ENCODE results near the gene TMCC2.

Gene TMCC2

GRCh38 chr1:205241366-205242030, 13.8 kb downstream of the TMCC2 start:
- DNase-seq (ENCODE audit: low spot score): no peak

DNA sequence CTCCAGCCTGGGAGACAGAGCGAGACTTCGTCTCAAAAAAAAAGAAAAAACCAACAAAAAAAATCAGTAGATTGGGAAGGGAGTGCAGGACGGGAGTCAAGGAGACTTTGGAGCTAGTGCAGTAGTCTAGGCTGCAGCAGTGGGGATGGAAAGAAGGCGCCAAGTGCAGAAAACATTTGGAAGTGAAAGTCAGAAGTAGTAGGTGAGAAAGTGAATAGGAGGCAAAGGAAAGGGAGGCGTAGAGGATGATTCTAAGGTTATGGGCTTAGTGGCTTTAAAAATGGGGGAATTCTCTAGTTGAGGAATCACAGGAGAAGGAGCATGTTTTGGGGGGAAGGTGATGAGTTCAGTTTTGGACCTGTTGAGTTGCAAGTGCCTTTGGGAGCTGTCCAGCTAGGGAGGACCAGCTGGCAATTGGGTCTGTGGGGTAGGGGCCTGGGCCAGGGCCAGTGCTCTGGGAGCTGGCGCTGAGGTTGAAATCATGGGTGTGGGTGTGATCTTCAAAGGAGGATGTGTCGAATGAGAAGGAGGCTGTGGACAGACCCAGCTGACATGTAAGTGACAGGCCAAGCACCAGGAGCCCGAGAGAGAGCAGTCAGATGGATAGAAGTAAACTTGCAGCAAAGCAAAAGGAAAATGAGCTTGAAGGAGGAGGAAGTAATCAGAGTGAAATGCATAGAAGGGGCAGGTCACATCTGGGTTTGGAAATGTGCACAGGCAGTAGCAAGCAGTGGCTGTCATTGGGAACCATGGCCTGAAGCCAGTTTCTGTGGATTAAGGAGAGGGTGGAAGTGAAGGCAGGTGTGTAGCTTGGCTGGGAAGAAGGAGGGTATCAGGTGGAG, 15.8 kb downstream of the TMCC2 start:
- DNase-seq (ENCODE audit: low spot score): no peak

GRCh38 chr1:205244384-205244783, 16.6 kb downstream of the TMCC2 start:
- no peak for DNase-seq (ENCODE audit: low spot score)

DNA sequence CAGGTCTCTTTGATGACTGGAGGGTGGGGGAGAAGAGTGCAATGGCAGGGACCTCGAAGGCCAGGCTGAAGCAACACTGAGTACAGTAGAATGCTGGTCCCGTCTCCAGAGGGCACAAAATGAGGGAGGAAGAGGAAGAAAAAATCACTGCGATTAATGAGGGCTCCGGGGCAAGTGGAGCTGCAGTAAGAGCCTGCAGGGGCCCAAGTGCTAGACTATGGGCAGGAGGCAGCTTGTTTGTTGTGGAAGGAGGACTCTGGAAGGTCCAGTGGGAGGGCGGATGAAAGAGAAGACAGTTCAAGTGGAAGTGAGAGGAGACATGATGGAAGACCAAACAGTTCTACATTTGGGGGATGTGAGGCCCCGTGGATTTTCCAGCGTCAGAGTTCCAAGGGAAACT, 17.4 kb downstream of the TMCC2 start:
- DNase-seq (ENCODE audit: low spot score): no peak

DNA sequence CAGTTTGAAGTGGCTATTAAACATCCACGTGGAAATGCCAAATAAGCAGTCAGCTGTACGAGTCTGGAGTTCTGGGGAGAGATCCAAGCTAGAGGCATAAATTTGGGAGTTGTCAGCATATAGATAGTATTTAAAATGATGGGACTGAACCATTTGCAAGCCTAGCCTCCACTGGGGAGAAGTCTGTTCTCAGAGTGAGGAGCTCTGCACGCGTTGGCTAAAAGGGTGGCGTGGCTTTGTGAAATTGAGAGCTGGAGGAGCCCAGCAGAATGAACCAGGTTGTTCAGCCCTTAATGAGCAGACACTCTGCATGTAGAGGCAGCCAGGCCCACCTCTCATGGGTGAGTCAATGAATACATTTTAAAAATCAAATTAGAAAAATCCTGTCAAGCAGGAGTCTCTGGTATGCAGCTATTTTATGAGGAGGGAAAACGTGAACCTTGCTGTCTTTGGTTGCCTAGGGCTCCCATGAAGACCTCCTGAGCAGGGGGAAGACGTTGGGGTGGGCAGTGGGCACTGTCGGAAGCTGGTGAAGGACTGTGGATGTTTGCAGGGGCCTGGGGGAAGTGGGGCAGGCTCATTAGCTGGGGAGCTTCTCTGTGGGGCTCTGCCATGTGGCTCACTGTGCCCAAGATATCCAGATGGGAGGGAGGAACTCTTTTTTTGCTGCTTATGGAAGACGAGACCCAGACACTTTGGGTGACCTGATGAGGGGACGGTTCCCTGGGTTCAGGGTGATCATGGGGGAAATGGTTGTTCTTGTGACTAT, 18.8 kb downstream of the TMCC2 start:
- DNase-seq (ENCODE audit: low spot score): no peak

DNA sequence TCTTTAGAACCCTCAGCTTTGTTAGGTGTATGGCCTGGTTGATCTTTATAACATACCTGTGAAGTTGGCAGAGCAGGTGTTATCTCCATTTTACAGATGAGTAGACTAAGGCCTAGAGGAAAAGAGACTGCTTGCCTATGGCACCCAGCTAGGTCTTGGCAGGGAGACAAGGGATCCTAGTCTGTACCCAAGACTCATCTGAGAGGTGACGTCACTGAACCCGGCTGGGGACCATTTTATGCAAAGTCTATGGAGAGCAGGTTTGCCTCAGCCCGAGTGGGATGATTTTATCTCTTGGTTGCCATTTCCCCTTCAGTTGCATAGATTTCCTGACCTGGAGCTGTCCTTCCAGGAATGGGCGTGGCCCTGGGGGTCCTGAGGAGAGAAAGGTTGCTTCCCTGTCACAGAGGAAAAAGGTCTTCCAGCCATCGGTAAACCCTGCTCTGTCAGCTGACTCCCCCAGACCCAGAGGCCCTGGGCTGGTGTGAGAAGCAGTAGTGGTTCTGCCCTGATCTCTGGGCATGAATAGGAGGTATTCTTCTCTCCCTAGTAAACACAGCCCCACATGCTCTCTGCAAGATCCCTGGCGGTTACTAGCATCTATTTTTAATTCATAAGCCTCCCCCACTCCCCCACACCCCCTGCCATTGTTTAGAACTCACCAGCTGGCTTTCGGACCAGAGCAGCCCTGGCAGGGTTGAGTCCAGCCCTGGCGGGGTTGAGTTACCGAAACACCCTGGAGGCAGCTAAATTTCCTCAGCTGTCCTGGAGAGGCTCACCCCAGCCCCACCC, 19.6 kb downstream of the TMCC2 start:
- DNase-seq (ENCODE audit: low spot score): no peak

- no peak for DNase-seq (ENCODE audit: low spot score)
Observed at GRCh38 chr1:205248793-205249601, 21.3 kb downstream of the TMCC2 start.

DNA sequence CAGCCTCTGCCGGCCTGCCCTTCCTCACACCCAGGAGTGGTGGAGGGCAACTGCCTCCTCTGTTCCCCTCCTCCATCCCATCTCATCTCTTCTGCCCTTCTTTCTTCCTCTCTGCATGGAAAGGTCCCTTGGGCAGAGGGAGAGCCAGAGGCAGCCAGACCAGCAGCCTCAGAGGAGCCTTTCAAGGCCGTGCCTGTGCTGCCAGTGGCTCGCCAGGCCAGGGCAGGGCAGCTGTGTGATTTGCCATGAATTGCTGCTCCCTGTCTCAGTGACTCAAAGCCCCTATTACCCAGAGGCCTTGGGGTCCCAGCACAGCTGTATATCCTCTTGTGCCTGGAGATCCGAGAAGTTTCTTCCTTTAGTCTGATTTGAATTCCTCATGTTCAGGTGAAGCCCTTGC, 21.9 kb downstream of the TMCC2 start:
- no peak for DNase-seq (ENCODE audit: low spot score)

- DNase-seq (ENCODE audit: low spot score): no peak
Observed at GRCh38 chr1:205250699-205251098, 23.0 kb downstream of the TMCC2 start.

- DNase-seq (ENCODE audit: low spot score): no peak
Observed at GRCh38 chr1:205251576-205251975, 23.8 kb downstream of the TMCC2 start.

DNA sequence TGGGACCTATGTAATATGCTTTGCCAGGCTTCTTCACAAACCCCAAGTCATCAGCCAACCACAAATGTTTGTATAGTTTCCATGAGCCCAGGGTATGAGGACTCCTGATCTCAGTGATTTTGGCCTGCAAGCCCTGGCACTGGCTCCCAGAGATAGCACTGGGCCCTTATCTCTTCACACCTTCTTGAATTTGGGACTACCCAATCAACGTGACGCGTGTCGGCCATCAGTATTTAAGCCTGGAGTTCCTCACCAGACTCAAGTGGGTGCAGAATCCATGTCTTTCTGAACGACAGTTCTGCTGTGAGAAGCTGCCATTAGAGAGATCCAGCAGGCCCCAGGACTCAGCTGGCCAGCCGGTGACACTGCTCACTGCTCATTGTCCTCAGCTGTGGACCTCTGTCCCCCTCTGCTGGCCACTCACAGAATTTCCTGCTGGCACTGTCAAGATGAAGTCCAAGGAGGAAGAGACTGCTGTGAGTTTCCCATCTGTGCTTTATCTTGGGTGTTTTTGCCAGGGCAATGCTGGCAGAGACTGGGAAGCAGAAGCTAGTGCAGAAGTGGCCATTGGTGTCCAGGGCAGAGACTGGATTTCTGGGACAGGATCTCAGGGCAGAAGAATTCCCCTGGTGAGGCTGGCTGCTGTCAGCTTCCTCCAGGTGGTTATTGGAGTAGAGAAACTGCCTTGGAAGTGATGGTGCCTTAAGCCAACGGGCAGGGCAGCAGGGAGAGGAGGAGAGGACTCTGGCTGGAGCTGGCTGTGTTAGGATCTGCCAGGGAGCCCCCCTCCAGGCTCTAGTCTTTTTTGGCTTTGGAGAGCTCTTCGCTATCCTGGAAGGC, 28.4 kb downstream of the TMCC2 start:
- DNase-seq (ENCODE audit: low spot score): peak; percentile 87

GRCh38 chr1:205256951-205257625, 29.3 kb downstream of the TMCC2 start:
- no peak for DNase-seq (ENCODE audit: low spot score)

GRCh38 chr1:205257735-205258134, 30.0 kb downstream of the TMCC2 start:
- DNase-seq (ENCODE audit: low spot score): no peak

DNA sequence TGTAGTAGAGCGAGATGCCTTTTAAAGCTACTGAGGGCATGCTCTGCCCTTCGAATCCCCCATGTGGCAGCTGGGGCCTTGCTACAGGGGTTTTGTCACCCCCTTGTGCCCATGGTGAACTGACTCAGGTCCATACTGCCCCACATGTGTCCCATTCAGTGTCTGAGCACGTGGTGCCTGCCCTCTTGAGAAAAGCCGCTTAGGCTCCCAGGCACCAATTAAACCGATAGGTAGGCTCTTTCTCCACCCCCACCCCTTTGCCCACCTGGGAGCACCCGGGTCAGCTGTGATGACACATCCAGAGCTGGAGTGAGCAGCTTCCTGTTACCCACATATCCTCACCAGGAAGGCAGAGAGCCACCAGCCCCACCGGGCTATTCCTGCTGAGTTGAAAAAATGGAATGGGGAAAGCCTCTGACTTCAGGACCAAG, 30.5 kb downstream of the TMCC2 start:
- DNase-seq (ENCODE audit: low spot score): peak; percentile 34

GRCh38 chr1:205258719-205259118, 31.0 kb downstream of the TMCC2 start:
- DNase-seq (ENCODE audit: low spot score): peak; percentile 72

GRCh38 chr1:205259324-205259832, 31.6 kb downstream of the TMCC2 start:
- no peak for DNase-seq (ENCODE audit: low spot score)

DNA sequence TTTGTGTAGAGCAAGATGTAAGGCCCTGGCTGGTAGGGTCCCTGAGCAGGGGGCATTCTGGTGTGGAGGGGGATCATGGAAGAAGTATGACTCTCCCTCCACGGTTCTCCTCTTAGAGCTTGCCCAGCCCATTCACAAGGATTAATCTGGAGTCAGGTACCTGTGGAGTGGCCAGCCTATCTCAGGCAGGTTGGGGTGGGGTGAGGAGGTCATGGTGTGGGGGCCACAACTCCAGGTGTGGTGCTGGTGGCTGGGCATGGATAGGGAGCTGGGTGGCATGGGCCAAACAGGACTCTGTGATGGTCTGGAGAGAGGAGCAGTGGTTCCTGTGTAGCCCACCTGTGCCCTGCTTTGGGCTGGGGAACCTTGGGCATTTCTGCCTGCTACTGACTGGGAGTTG, 32.3 kb downstream of the TMCC2 start:
- no peak for DNase-seq (ENCODE audit: low spot score)

GRCh38 chr1:205260948-205261732, 33.4 kb downstream of the TMCC2 start:
- DNase-seq (ENCODE audit: low spot score): no peak
